C4-2B (cell line): ENCODE measurements around the gene MGARP.

ENCODE experiments used
- ZFX ChIP-seq: fragments of 450-650 bp; IDR thresholded peaks from 2 replicates; pipeline ENCODE4 v1.6.1; 2017
- TF ChIP-seq, protein P1 (sequence below): fragments of 450-650 bp; conservative IDR thresholded peaks from 2 replicates; pipeline ENCODE4 v1.5.1; 2017; ENCODE audit warnings: mild to moderate bottlenecking

DNA sequence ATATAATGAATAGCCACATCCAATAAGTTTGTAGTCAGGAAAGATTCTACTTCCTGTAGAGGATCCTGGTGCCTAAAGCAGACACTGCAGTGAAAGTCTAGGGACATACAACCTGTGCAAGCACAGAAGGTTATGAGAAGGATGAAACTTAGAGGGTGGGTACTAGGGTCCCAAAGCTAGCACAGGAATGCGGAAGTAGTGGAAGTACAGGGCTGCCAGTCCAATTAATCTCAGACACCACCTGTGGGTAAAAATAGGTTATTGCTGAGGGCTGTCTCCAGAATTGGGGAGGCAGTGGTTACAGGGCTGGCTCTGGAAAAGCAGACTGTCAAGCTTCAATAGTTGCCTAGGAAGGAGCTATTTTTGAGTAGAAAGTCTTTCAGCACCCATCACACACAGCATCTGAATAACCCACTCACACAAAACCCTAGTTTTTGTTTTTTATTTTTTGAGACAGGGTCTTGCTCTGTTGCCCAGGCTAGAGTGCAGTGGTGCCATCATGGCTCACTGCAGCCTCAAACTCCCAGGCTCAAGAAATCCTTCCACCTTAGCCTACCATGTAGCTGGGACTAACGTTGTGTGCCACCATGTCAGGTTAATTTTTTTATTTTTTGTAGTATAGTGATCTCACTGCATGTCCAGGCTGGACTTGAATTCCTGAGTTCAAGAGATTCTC lies 52.2 kb downstream of the MGARP start:
- TF ChIP-seq, protein P1, sequence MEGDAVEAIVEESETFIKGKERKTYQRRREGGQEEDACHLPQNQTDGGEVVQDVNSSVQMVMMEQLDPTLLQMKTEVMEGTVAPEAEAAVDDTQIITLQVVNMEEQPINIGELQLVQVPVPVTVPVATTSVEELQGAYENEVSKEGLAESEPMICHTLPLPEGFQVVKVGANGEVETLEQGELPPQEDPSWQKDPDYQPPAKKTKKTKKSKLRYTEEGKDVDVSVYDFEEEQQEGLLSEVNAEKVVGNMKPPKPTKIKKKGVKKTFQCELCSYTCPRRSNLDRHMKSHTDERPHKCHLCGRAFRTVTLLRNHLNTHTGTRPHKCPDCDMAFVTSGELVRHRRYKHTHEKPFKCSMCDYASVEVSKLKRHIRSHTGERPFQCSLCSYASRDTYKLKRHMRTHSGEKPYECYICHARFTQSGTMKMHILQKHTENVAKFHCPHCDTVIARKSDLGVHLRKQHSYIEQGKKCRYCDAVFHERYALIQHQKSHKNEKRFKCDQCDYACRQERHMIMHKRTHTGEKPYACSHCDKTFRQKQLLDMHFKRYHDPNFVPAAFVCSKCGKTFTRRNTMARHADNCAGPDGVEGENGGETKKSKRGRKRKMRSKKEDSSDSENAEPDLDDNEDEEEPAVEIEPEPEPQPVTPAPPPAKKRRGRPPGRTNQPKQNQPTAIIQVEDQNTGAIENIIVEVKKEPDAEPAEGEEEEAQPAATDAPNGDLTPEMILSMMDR, result peak; percentile 30
- no peak for TF ChIP-seq ZFX
